OCI-LY1 (cell line): Measurements from ENCODE around the gene JAK1.

Experiments used
- H2AFZ ChIP-seq: fragments of 200-600 bp; sonication (generic), shearing (Covaris generic); 2 replicates; pipeline ENCODE4 v1.6.0; 2014; ENCODE audit warnings: antibody characterized with exemption, mild to moderate bottlenecking, low read length
- H3F3A ChIP-seq: fragments of 200-600 bp; sonication (generic), shearing (Covaris generic); 2 replicates; pipeline ENCODE4 v1.6.0; 2014; ENCODE audit warnings: mild to moderate bottlenecking, antibody characterized with exemption, low read length, moderate library complexity; ENCODE audit not compliant: insufficient read depth
- H3K27ac ChIP-seq: fragments of 200-600 bp; sonication (generic); 2 replicates; pipeline ENCODE4 v1.5.1; 2014; ENCODE audit warnings: low read length, mixed run types, mild to moderate bottlenecking, low read depth; ENCODE audit not compliant: poor library complexity, severe bottlenecking
- H3K27me3 ChIP-seq: fragments of 200-600 bp; sonication (generic); 2 replicates; pipeline ENCODE4 v1.6.0; 2014; ENCODE audit warnings: antibody characterized with exemption, mild to moderate bottlenecking, low read length, moderate library complexity; ENCODE audit not compliant: insufficient read depth
- H3K36me3 ChIP-seq: fragments of 200-600 bp; sonication (generic); 2 replicates; pipeline ENCODE4 v1.6.1; 2014; ENCODE audit warnings: mild to moderate bottlenecking, antibody characterized with exemption, low read length, moderate library complexity, mixed read lengths; ENCODE audit not compliant: insufficient read depth
- H3K4me1 ChIP-seq: fragments of 200-600 bp; sonication (generic); 2 replicates; pipeline ENCODE4 v1.5.1; 2014; ENCODE audit warnings: mild to moderate bottlenecking, low read length, moderate library complexity; ENCODE audit not compliant: insufficient read depth, severe bottlenecking
- H3K4me2 ChIP-seq: fragments of 200-600 bp; sonication (generic), shearing (Covaris generic); 2 replicates; pipeline ENCODE4 v1.6.1; 2014; ENCODE audit warnings: low read length
- H3K4me3 ChIP-seq: fragments of 200-600 bp; sonication (generic); 2 replicates; pipeline ENCODE4 v1.5.1; 2014; ENCODE audit warnings: low read length, low read depth, mild to moderate bottlenecking, mixed read lengths; ENCODE audit not compliant: poor library complexity, severe bottlenecking
- H3K79me2 ChIP-seq: fragments of 200-600 bp; shearing (Covaris generic); 2 replicates; pipeline ENCODE4 v1.6.1; 2016; ENCODE audit warnings: mixed run types, low read length, mixed read lengths; ENCODE audit not compliant: insufficient read depth
- H3K9ac ChIP-seq: fragments of 200-600 bp; sonication (generic), shearing (Covaris generic); 2 replicates; pipeline ENCODE4 v1.6.1; 2014; ENCODE audit warnings: mild to moderate bottlenecking, low read length, mixed read lengths
- H3K9me2 ChIP-seq: fragments of 200-600 bp; sonication (generic), shearing (Covaris generic); 2 replicates; pipeline ENCODE4 v1.6.1; 2014; ENCODE audit warnings: low read depth, mild to moderate bottlenecking, low read length, mixed read lengths
- H3K9me3 ChIP-seq: fragments of 200-600 bp; shearing (Covaris generic); 2 replicates; pipeline ENCODE4 v1.6.1; 2014; ENCODE audit warnings: low read length, mixed read lengths
- H4K20me1 ChIP-seq: fragments of 200-600 bp; sonication (generic), shearing (Covaris generic); 2 replicates; pipeline ENCODE4 v1.6.0; 2016; ENCODE audit warnings: mild to moderate bottlenecking, low read length; ENCODE audit not compliant: insufficient read depth
- CTCF ChIP-seq: fragments of 200-600 bp; sonication (generic), shearing (Covaris generic); IDR thresholded peaks from 2 replicates; pipeline ENCODE4 v1.5.1; 2017; ENCODE audit warnings: mild to moderate bottlenecking, antibody characterized with exemption, low read length, moderate library complexity, mixed read lengths
- EZH2 ChIP-seq: fragments of 200-600 bp; sonication (generic), shearing (Covaris generic); IDR thresholded peaks from 2 replicates; pipeline ENCODE4 v1.8.0; 2017; ENCODE audit warnings: borderline replicate concordance, mixed run types, mild to moderate bottlenecking, antibody characterized with exemption, low read length, moderate library complexity, mixed read lengths

The JAK1 gene

DNA sequence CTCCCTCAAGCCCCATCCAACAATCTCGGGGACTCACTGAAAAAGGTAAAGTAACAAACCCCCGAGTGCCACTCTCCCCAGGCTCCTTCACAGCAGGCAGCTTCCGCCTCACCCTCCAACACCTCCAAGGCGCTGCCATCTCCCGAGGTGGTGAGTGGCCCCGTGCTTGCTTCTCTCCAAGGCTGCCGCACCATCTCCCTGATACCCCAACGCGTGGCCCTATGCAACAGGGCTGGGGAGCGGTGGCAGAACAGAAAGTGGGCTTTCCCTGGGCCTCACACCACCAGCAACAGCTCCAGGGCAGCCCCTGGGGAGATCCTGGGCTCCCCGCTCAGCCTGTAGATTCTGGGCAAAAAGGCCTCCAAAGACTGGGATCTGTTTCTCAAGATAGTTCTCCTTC, 116.4 kb downstream of the JAK1 start:
- Histone ChIP-seq H3K9ac (no peak overlapping the region), H4K20me1 (no peaks in the 10 kb centered on the region), H3K79me2 (no peaks in the 10 kb centered on the region), H3K4me1 (no peaks in the 10 kb centered on the region), H3K9me3 (no peaks in the 10 kb centered on the region), H3K36me3 (peaks cover under 1% of the 10 kb centered on the region; the same call in 1 of the 2 replicates), H3K4me2 (no peak overlapping the region), H3K27ac (no peak overlapping the region), H3F3A (no peaks in the 10 kb centered on the region), H3K27me3 (no peaks in the 10 kb centered on the region), H2AFZ (no peak overlapping the region), H3K4me3 (no peak overlapping the region), H3K9me2 (no peaks in the 10 kb centered on the region)
- TF ChIP-seq EZH2 (no peak), CTCF (no peak)

DNA sequence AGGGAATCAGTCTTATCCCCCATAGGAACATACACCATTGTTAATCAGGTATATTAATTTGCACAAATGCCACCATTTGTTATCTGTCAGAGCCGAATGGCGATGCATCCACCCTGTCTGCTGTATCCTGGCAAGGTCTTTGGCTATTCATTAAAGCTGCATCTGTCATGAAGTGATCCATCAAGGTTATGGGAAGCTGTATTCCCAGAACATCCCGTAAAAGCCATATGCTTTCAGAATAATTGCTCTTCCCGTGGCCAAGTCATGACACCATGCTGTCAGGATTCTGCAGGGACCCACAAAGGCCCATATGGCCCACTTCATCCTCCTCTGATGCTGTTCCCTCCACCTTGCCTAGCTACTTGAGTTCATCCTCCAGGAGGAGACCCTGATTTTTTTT, 117.5 kb downstream of the JAK1 start:
- no peaks in the 10 kb centered on the region for H3K9me3 ChIP-seq
- no peaks in the 10 kb centered on the region for H3K9me2 ChIP-seq
- H3K36me3 ChIP-seq: peaks cover 2% of the 10 kb centered on the region; the same call in 1 of the 2 replicates
- H3K27ac ChIP-seq: no peak overlapping the region
- no peaks in the 10 kb centered on the region for H3K4me1 ChIP-seq
- H3F3A ChIP-seq: no peaks in the 10 kb centered on the region
- H3K9ac ChIP-seq: no peak overlapping the region
- no peak overlapping the region for H3K4me3 ChIP-seq
- TF ChIP-seq EZH2 (no peak), CTCF (no peak)
- H3K4me2 ChIP-seq: no peak overlapping the region
- H3K79me2 ChIP-seq: no peaks in the 10 kb centered on the region
- no peaks in the 10 kb centered on the region for H3K27me3 ChIP-seq
- no peaks in the 10 kb centered on the region for H4K20me1 ChIP-seq
- no peak overlapping the region for H2AFZ ChIP-seq

DNA sequence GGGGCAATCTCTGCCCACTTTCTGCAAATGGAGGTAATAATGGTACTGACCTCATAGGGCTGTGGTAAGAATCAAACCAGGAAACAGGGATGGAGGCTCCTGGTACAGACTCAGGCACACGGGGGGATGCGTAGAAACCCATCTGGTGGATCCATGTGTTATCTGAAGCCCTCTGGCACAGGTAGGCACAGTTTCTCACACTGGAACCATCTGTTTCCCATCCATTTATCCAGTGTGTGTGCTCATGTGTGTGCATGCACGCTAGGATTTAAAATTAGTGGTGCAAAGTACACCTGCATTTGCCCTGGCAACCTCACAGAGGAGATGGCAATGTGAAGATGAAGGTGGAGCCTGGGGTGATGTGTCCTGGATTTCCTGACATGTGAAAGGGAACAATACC, 118.2 kb downstream of the JAK1 start:
- H3K9me2 ChIP-seq: no peaks in the 10 kb centered on the region
- H4K20me1 ChIP-seq: no peaks in the 10 kb centered on the region
- no peak for TF ChIP-seq EZH2
- TF ChIP-seq CTCF: no peak
- no peak overlapping the region for H3K4me3 ChIP-seq
- no peak overlapping the region for H3K4me2 ChIP-seq
- H3K36me3 ChIP-seq: peaks cover 6% of the 10 kb centered on the region; the same call in 1 of the 2 replicates
- no peaks in the 10 kb centered on the region for H3F3A ChIP-seq
- no peaks in the 10 kb centered on the region for H3K27me3 ChIP-seq
- H2AFZ ChIP-seq: no peak overlapping the region
- H3K9ac ChIP-seq: no peak overlapping the region
- no peaks in the 10 kb centered on the region for H3K4me1 ChIP-seq
- no peaks in the 10 kb centered on the region for H3K9me3 ChIP-seq
- H3K27ac ChIP-seq: no peak overlapping the region
- H3K79me2 ChIP-seq: no peaks in the 10 kb centered on the region
